ENCODE data around the gene ING4. TPM values are rescaled to one million over a fixed set of nuclear protein-coding genes. Genes with fewer than 3 reads are reported as not detected.
A peak's percentile ranks its signal among the peaks of the same experiment; 100 is the strongest.

ING4 gene
- total RNA-seq, 4 donors from 2014 or later, result 53.2 to 85.0 (median 70.6) TPM

DNA sequence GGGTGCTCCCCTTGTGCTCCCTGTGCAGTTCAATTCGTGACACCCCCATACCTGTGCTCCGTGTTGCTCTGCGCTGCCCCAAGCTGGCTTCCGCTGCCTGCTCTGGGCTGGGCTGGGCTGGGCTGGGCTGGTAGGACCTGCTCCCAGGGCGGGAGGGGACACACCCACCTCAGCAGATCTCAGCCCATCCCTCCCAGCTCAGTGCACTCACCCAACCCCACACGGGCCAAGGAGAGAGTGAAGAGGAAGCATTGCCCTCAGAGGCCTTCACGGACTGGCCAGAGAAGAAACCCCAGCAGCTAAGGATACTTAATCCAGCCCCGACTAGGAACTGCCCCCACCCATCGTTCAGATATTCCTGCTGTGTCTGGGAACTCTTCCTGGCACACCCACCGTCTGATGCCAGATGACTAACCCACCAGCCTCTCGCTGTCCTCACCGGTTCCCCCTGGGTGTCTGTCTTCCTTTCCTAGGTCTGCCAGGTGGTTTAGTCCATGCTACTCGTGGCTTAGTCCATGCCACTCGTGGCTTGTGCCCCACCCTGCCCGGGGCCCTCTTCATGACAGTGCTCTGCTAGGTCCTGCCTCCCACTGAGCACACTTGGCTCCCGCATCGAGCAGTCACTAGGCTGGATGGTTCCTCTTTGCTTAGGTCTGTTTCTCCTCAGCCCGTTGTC, 26.9 kb downstream of the ING4 start, which contains the start of gene LPAR5:
Gene LPAR5, minus strand, starts transcription at position 104 of the 676 bp plus-strand sequence. CDS start 14,711 bp downstream, outside the sequence.
- Histone ChIP-seq H3K4me3 (peak within 1 kb of the TSS; percentile 28), H3K9me3 (no peaks in the 10 kb centered on the region), H3K4me1 (peaks cover 71% of the 10 kb centered on the region), H3K27me3 (no peaks in the 10 kb centered on the region), H3K27ac (peak within 1 kb of the TSS; percentile 67), H3K36me3 (no peaks in the 10 kb centered on the region)
- 31% methylated on average over 18 of the region's 18 CpGs for WGBS
- DNase-seq (ENCODE audit: low spot score in 2 of 2), result peak in 1 of 2 donors; percentile 81
- no peak for TF ChIP-seq POLR2A (IDR thresholded peaks at IDR 0.05)
- no peak for TF ChIP-seq POLR2AphosphoS5 (IDR thresholded peaks at IDR 0.05)
- no peak for TF ChIP-seq EP300 (IDR thresholded peaks at IDR 0.05)
- TF ChIP-seq, protein P1, sequence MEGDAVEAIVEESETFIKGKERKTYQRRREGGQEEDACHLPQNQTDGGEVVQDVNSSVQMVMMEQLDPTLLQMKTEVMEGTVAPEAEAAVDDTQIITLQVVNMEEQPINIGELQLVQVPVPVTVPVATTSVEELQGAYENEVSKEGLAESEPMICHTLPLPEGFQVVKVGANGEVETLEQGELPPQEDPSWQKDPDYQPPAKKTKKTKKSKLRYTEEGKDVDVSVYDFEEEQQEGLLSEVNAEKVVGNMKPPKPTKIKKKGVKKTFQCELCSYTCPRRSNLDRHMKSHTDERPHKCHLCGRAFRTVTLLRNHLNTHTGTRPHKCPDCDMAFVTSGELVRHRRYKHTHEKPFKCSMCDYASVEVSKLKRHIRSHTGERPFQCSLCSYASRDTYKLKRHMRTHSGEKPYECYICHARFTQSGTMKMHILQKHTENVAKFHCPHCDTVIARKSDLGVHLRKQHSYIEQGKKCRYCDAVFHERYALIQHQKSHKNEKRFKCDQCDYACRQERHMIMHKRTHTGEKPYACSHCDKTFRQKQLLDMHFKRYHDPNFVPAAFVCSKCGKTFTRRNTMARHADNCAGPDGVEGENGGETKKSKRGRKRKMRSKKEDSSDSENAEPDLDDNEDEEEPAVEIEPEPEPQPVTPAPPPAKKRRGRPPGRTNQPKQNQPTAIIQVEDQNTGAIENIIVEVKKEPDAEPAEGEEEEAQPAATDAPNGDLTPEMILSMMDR (IDR thresholded peaks at IDR 0.05), result no peak

DNA sequence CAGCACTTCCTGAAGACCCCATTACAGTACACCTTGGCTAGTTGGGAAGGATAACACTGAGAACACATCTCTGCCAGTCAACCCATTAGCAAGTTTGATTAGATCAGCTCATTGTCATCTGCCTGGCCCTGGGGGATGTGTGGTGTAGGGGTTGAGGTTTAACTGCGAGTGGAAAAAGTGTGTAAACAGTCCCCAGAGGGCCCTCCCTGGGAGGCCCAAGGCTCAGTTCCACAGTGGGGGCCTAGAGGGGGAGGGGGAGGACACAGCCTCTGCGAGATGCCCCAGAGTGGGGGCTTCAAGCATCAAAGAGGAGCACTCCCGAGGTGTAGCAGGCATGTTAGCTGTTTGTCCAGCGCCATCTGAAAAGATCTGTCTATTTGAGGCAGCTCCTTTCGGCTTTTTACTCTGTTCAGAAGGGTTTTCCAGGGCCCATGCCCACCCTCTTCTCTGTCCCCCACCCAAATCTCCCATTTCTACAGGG, 27.5 kb downstream of the ING4 start:
- Histone ChIP-seq H3K36me3 (no peaks in the 10 kb centered on the region), H3K27ac (peak overlapping the region; percentile 67), H3K4me3 (peak overlapping the region; percentile 28), H3K4me1 (peaks cover 68% of the 10 kb centered on the region), H3K9me3 (no peaks in the 10 kb centered on the region), H3K27me3 (no peaks in the 10 kb centered on the region)
- no peak for DNase-seq (ENCODE audit: low spot score in 2 of 2)
- TF ChIP-seq, protein P1 (IDR thresholded peaks at IDR 0.05), result no peak
- TF ChIP-seq POLR2AphosphoS5 (IDR thresholded peaks at IDR 0.05), result no peak
- WGBS, result 44% methylated on average over 5 of the region's 5 CpGs

DNA sequence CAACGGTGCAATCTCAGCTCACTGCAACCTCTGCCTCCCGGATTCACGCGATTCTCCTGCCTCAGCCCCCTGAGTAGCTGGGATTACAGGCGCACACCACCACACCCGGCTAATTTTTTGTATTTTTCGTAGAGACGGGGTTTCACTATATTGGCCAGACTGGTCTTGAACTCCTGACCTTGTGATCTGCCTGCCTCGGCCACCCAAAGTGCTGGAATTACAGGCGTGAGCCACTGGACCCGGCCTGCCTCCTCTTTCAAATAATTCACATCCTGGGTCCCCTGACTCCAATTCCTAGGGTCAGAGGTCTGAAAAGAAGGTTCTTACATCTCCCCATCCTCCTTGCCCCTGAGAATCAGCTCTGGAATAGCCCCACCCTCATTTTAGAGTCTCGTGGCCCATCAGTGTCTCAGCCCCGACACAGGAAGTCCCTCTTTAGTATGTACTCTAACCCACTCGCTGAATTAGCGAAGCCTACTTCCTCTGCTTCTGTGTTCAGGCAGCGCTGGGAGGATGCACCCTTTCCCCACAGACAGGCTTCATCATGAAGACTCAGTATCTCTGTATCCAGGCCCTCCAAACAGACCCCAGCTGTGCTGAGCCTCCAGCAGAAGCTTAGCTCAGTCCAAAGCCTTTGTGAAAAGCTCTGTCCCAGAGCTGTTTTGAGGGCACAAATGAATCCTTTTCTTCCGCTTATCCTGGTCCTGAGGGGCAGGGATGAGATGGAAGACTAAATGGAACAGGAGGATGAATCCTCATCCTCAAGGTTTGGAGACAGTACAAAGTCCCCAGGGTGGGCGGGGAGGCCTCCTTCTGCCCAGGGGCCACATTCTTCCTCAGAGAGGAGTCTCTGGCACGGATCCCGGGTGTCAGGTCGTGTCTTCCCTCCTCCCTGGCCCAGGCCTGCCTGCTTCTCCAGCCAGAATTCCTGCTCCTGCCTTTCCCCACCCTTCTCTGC, 30.6 kb downstream of the ING4 start:
- Histone ChIP-seq H3K4me1 (peaks cover 47% of the 10 kb centered on the region), H3K4me3 (no peak overlapping the region)
- no peak for DNase-seq (ENCODE audit: low spot score in 2 of 2)

DNA sequence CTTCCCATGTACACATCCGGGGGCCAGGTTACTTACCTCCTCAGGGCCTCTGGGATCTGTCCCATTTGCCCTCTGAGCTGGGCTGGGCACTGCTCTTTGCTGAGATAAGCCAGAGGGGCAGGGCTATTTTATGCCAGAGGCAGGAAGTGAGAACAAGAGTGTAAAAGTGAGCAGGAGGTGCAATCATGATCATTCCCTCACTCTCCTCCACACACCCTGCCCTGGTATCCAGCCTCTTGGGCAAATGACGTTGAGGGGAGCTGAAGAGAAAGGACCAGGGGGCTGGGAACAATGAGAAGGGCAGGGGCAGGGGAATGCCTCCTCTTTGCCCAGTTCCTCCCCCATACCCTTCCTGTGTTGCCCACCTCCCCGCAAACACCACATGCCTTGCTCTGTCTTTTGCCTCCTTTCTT, 31.4 kb downstream of the ING4 start:
- Histone ChIP-seq H3K36me3 (no peaks in the 10 kb centered on the region), H3K27me3 (no peaks in the 10 kb centered on the region), H3K4me3 (no peak overlapping the region), H3K9me3 (no peaks in the 10 kb centered on the region), H3K27ac (peak overlapping the region; percentile 4), H3K4me1 (peaks cover 41% of the 10 kb centered on the region)
- TF ChIP-seq EP300 (IDR thresholded peaks at IDR 0.05), result no peak
- TF ChIP-seq POLR2A (IDR thresholded peaks at IDR 0.05), result no peak
- no peak for TF ChIP-seq POLR2AphosphoS5 (IDR thresholded peaks at IDR 0.05)
- TF ChIP-seq, protein P1 (IDR thresholded peaks at IDR 0.05), result no peak
- 58% methylated on average over 3 of the region's 3 CpGs for WGBS
- no peak for DNase-seq (ENCODE audit: low spot score in 2 of 2)

More for the DNA sequence above, 30.6 kb downstream of the ING4 start:
- WGBS, result 47% methylated on average over 21 of the region's 21 CpGs
- Histone ChIP-seq H3K27me3 (no peaks in the 10 kb centered on the region), H3K27ac (peak overlapping the region; percentile 4), H3K9me3 (no peaks in the 10 kb centered on the region), H3K36me3 (no peaks in the 10 kb centered on the region)
- TF ChIP-seq EP300 (IDR thresholded peaks at IDR 0.05) (no peak), POLR2A (IDR thresholded peaks at IDR 0.05) (no peak), POLR2AphosphoS5 (IDR thresholded peaks at IDR 0.05) (no peak)
- TF ChIP-seq, protein P1 (IDR thresholded peaks at IDR 0.05), result no peak

DNA sequence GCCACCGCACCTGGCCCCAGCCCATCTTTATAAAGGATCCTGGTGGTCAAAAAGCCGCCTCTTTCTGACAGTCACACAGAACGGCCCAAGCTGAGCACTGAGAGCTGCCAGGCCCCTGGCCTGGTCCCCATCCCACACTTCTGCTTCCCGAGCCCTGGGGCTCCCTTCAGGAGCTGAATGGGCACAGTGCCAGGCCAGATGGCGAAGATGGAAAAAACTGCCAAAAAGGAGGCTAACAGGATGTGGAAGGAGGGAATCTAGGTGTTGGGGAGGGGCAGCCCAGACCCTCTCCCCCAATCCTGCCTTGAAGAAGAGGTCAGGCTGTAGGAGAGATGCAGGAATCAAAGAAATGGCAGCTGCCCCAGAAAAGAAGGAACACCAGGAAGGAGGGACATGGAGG, 32.2 kb downstream of the ING4 start:
- WGBS, result 14% methylated on average over 3 of the region's 5 CpGs
- TF ChIP-seq, protein P1 (IDR thresholded peaks at IDR 0.05), result no peak
- no peak for TF ChIP-seq POLR2A (IDR thresholded peaks at IDR 0.05)
- TF ChIP-seq POLR2AphosphoS5 (IDR thresholded peaks at IDR 0.05), result no peak
- TF ChIP-seq EP300 (IDR thresholded peaks at IDR 0.05), result no peak
- no peaks in the 10 kb centered on the region for H3K9me3 ChIP-seq
- no peak overlapping the region for H3K4me3 ChIP-seq
- DNase-seq (ENCODE audit: low spot score in 2 of 2), result no peak
- H3K4me1 ChIP-seq, result peaks cover 32% of the 10 kb centered on the region
- H3K27me3 ChIP-seq, result no peaks in the 10 kb centered on the region
- H3K36me3 ChIP-seq, result no peaks in the 10 kb centered on the region
- H3K27ac ChIP-seq, result no peak overlapping the region
